Panc1 (cell line): ENCODE data around the gene UBE2L6. TPM values are rescaled to one million over a fixed set of nuclear protein-coding genes. Genes with fewer than 3 reads are reported as not detected.

Experiments
- ATAC-seq: fragments of 200-7000 bp; cut with Tn5 transposase; 2 replicates; pipeline ENCODE4 v1.9.1; 2020; ENCODE audit warnings: mild to moderate bottlenecking, moderate library complexity
- BruUV-seq: library from RNA; stranded (reverse); fragments of 400-500 nt; replicated peaks from 2 replicates; lab custom pipeline; 2021; lab: Mats Ljungman, UMichigan
- CTCF ChIA-PET: fragments of 300-600 bp; sonication (Branson Sonifier 250); formaldehyde crosslinking; loops from one replicate; lab custom pipeline; 2022; ENCODE audit warnings: antibody characterized with exemption; lab: Charles Lee
- POLR2A ChIA-PET: fragments of 300-600 bp; sonication (Branson Sonifier 250); formaldehyde crosslinking; loops from one replicate; lab custom pipeline; 2022; ENCODE audit warnings: antibody characterized with exemption; lab: Charles Lee
- DNase-seq: peaks from one replicate; pipeline ENCODE4 v3.0.0-alpha.2; 2010; ENCODE audit warnings: low read depth, low spot score
- H3K27ac ChIP-seq: 2 replicates; pipeline ENCODE4 v1.5.1; 2011; ENCODE audit warnings: mild to moderate bottlenecking, low read length, inconsistent platforms
- H3K27me3 ChIP-seq: fragments of 200-500 bp; sonication (Bioruptor generic); 2 replicates; pipeline ENCODE4 v1.6.0; 2014; ENCODE audit warnings: low read length, inconsistent platforms; ENCODE audit not compliant: control insufficient read depth, insufficient read depth
- H3K36me3 ChIP-seq: fragments of 200-500 bp; sonication (Bioruptor generic); 2 replicates; pipeline ENCODE4 v1.5.1; 2014; ENCODE audit warnings: inconsistent platforms, mild to moderate bottlenecking, low read length, moderate library complexity; ENCODE audit not compliant: control insufficient read depth, insufficient read depth
- H3K4me1 ChIP-seq: 2 replicates; pipeline ENCODE4 v1.5.1; 2011; ENCODE audit warnings: inconsistent platforms, mild to moderate bottlenecking, low read length, moderate library complexity; ENCODE audit not compliant: control insufficient read depth, insufficient read depth
- H3K4me3 ChIP-seq, 2 experiments: 2 replicates each; pipeline ENCODE4 v1.5.1; 2011 to 2012; ENCODE audit warnings: low read depth in 2 of 2, low read length in 2 of 2, mild to moderate bottlenecking in 2 of 2, inconsistent platforms in 1 of 2, moderate library complexity in 1 of 2
- H3K9me3 ChIP-seq: fragments of 200-500 bp; sonication (Bioruptor generic); 2 replicates; pipeline ENCODE4 v1.5.1; 2014; ENCODE audit warnings: low read depth, mild to moderate bottlenecking, inconsistent platforms, low read length, moderate library complexity; ENCODE audit not compliant: control insufficient read depth, insufficient read depth
- POLR2AphosphoS5 ChIP-seq: IDR thresholded peaks from 2 replicates; pipeline ENCODE4 v1.6.1; 2012; ENCODE audit warnings: mild to moderate bottlenecking, low read depth, low read length, moderate library complexity
- SIN3A ChIP-seq: IDR thresholded peaks from 2 replicates; pipeline ENCODE4 v1.6.1; 2012; ENCODE audit warnings: low read depth, mild to moderate bottlenecking, low read length, moderate library complexity, borderline replicate concordance; ENCODE audit not compliant: insufficient read depth
- TCF7L2 ChIP-seq: IDR thresholded peaks from 2 replicates; pipeline ENCODE4 v1.6.1; 2011; ENCODE audit warnings: mild to moderate bottlenecking, low read depth, low read length, inconsistent platforms
- in situ Hi-C: cut with HindIII; loops from 2 replicates; pipeline ENCODE4 v1.10.0; 2016; ENCODE audit warnings: low sequenced_read_pairs, low pct_unique_long_range_greater_than_20kb
- intact Hi-C: fragments of 100-400 bp; cut with micrococcal nuclease; formaldehyde crosslinking; loops from one replicate; pipeline ENCODE4 v1.10.0; 2022; ENCODE audit not compliant: unreplicated experiment
- total RNA-seq: library from RNA; stranded (reverse); gene quantifications from one replicate; pipeline ENCODE4 v1.2.1, GENCODE V29; 2021; ENCODE audit not compliant: unreplicated experiment
- TF ChIP-seq, protein P1 (sequence below), 2 experiments: IDR thresholded peaks; 2 replicates each; pipeline ENCODE4 v1.6.1; 2011 to 2012; ENCODE audit warnings: low read depth in 2 of 2, control low read depth in 1 of 2, low read length in 1 of 2, mild to moderate bottlenecking in 1 of 2, moderate library complexity in 1 of 2; ENCODE audit not compliant: insufficient read depth in 1 of 2
- TF ChIP-seq, protein P2 (sequence below): fragments of 450-650 bp; IDR thresholded peaks from 2 replicates; pipeline ENCODE4 v1.5.1; 2017; ENCODE audit warnings: mild to moderate bottlenecking

Gene UBE2L6
- total RNA-seq, 1 experiment from 2014 or later, result 19.1 TPM

DNA sequence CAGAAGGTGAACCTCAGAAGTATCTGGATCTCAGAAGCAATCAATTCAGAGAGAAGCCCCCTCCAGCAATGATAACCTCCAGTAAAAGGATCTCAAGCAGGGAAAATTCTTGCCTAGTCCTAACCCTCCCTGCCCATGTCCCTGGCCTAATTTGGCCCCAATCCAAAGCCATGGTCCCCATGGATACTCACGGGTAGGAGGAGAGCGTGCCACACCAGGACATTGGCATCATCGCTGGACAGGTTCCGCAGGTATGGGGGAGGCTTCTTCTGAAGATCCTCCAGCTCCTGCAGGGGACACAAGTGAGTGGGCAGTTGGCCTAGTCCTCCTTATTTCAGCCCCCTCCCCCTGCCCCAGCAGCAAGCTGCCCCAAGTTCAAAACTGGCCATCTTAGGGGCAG is 7.3 kb downstream of the UBE2L6 start:
- DNase-seq, result no peak
- in situ Hi-C loops, result no loop called here
- POLR2A ChIA-PET, result no interaction called here

DNA sequence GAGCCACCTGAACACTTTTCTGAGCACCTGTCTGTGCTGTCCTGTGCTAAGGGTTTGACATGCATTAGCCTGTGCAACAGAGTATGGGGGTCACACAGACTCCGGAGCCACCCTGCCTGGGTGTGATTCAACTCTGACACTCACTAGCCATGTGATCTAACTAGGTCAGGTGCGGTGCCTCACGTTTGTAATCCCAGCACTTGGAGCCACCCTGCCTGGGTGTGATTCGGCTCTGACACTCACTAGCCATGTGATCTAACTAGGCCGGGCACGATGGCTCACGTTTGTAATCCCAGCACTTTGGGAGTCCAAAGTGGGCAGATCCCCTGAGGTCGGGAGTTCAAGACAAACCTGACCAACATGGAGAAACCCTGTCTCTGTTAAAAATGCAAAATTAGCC is 11.4 kb downstream of the UBE2L6 start:
- DNase-seq (no peak), ATAC-seq (no peak)
- Histone ChIP-seq H3K27me3 (no peaks in the 10 kb centered on the region), H3K9me3 (no peaks in the 10 kb centered on the region), H3K36me3 (no peaks in the 10 kb centered on the region), H3K27ac (no peak overlapping the region), H3K4me1 (no peaks in the 10 kb centered on the region), H3K4me3 (no peak overlapping the region)
- POLR2A ChIA-PET, result no interaction called here
- in situ Hi-C loops, result no loop called here
- TF ChIP-seq, protein P1, sequence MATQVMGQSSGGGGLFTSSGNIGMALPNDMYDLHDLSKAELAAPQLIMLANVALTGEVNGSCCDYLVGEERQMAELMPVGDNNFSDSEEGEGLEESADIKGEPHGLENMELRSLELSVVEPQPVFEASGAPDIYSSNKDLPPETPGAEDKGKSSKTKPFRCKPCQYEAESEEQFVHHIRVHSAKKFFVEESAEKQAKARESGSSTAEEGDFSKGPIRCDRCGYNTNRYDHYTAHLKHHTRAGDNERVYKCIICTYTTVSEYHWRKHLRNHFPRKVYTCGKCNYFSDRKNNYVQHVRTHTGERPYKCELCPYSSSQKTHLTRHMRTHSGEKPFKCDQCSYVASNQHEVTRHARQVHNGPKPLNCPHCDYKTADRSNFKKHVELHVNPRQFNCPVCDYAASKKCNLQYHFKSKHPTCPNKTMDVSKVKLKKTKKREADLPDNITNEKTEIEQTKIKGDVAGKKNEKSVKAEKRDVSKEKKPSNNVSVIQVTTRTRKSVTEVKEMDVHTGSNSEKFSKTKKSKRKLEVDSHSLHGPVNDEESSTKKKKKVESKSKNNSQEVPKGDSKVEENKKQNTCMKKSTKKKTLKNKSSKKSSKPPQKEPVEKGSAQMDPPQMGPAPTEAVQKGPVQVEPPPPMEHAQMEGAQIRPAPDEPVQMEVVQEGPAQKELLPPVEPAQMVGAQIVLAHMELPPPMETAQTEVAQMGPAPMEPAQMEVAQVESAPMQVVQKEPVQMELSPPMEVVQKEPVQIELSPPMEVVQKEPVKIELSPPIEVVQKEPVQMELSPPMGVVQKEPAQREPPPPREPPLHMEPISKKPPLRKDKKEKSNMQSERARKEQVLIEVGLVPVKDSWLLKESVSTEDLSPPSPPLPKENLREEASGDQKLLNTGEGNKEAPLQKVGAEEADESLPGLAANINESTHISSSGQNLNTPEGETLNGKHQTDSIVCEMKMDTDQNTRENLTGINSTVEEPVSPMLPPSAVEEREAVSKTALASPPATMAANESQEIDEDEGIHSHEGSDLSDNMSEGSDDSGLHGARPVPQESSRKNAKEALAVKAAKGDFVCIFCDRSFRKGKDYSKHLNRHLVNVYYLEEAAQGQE (IDR thresholded peaks at IDR 0.05; ENCODE audit: insufficient read depth in 1 of 2, low read depth in 2 of 2, low read length in 1 of 2), result no peak
- TF ChIP-seq POLR2AphosphoS5 (no peak), TCF7L2 (no peak), SIN3A (no peak)
- TF ChIP-seq, protein P2, sequence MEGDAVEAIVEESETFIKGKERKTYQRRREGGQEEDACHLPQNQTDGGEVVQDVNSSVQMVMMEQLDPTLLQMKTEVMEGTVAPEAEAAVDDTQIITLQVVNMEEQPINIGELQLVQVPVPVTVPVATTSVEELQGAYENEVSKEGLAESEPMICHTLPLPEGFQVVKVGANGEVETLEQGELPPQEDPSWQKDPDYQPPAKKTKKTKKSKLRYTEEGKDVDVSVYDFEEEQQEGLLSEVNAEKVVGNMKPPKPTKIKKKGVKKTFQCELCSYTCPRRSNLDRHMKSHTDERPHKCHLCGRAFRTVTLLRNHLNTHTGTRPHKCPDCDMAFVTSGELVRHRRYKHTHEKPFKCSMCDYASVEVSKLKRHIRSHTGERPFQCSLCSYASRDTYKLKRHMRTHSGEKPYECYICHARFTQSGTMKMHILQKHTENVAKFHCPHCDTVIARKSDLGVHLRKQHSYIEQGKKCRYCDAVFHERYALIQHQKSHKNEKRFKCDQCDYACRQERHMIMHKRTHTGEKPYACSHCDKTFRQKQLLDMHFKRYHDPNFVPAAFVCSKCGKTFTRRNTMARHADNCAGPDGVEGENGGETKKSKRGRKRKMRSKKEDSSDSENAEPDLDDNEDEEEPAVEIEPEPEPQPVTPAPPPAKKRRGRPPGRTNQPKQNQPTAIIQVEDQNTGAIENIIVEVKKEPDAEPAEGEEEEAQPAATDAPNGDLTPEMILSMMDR, result no peak
- CTCF ChIA-PET, result no interaction called here
- BruUV-seq, result no TSS peak
- intact Hi-C loops, result no loop called here

More for the DNA sequence above, 7.3 kb downstream of the UBE2L6 start:
- no peak for ATAC-seq
- Histone ChIP-seq H3K36me3 (no peaks in the 10 kb centered on the region), H3K27me3 (no peaks in the 10 kb centered on the region), H3K4me3 (no peak overlapping the region), H3K27ac (no peak overlapping the region), H3K4me1 (no peaks in the 10 kb centered on the region), H3K9me3 (no peaks in the 10 kb centered on the region)
- intact Hi-C loops, result loop anchor here (10.0 kb wide), 1 partner anchor 215 kb away; no protein-coding TSS in a partner anchor
- BruUV-seq, result no TSS peak
- TF ChIP-seq SIN3A, result no peak
- TF ChIP-seq, protein P1 (IDR thresholded peaks at IDR 0.05; ENCODE audit: insufficient read depth in 1 of 2, low read depth in 2 of 2, low read length in 1 of 2), result no peak
- TF ChIP-seq POLR2AphosphoS5, result no peak
- CTCF ChIA-PET, result interaction anchor here (0.7 kb wide), 1 partner anchor 69 kb away, joined by 3 read pairs; no protein-coding TSS in a partner anchor
